ENCODE measurements around the gene NECAB2.

NECAB2 gene

DNA sequence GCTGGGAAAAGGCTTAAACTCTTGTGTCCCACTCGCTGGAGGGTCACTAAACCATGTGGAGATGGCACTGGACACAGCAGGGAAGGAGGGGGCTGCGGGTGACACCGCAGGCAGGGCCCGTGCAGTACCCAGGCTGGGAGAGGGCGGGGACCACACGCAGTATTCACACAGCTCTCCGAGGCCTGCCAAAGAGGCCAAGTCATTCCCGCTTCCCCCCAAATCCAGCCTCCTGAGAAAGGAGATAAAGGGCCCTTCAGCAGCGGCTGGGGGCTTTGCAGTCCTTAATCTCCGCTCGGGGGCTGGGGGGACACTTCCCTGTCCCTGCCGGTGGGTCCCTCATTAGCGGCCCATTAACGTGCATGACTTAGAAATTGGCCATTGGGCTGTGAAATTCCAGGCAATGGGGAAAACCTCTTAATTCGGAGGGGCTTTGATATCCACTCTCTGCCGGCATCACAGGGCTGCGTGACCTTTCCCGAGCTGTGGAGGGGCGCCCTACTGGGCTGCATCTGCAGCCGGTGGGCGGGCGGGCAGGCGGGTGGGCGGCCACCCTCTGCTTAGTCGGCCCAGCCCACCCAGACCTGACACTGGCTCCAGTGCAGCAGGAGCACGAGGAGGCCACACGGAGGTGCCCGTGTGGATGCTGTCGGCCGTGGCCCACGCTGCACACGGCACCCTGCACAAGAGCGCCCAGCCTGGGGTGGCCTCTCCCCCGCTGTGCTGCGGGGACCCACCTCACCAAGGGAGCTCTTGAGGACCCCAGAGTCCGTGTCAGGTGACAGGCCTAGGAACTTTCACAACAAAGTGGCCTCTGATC, 77.2 kb downstream of the NECAB2 start:
- DNase-seq (ENCODE audit: low read depth in 2 of 2): no peak

DNA sequence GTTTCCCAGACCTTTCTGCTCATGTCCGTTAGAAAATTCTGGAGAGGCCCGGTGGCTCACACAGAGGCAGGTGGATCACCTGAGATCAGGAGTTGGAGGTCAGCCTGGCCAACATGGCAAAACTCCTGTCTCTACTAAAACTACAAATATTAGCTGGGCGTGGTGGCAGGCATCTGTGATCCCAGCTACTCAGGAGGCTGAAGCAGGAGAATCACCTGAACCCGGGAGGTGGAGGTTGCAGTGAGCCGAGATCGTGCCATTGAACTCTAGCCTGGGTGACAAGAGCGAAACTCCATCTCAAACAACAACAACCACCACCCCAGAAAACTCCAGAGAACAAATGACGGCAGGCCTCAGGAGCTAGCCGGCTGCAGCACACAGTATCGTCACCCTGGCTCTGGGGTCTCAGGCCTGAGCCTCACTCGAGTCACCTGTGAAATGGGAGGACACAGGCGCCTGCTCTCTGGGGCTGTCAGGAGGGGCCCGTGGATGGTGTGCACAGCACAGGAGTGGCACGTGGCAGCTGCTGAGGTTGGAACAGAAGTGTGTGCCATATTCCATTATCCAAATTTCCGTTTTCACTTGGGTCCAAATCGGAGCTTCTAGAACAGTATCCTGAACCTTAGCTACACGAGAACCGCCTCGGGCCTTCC, 77.9 kb downstream of the NECAB2 start:
- no peak for DNase-seq (ENCODE audit: low read depth in 2 of 2)

GRCh38 chr16:84047206-84047605, 79.2 kb downstream of the NECAB2 start:
- DNase-seq (ENCODE audit: low read depth in 2 of 2): no peak

GRCh38 chr16:84047626-84048025, 79.6 kb downstream of the NECAB2 start:
- DNase-seq (ENCODE audit: low read depth in 2 of 2): no peak

DNA sequence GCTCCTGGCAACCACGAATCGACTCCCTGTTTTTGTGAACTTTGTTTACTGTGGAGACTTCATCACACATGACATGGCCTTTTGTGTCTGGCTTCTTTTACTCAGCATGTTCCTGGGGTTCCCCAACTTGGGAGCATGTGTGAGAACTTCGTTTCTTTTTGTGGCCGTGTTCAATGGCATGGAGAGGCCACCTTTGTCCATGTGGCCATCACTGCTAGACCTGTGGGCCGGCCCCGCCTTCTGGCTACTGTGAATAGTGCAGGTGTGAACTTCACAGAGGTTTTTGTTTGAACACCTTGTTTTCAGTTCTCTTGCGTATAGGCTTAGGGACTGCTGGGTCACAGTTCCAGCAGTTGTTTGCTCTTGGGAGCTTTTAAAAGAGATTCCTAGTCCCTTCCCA, 80.2 kb downstream of the NECAB2 start:
- DNase-seq (ENCODE audit: low read depth in 2 of 2): no peak

- no peak for DNase-seq (ENCODE audit: low read depth in 2 of 2)
Measured at GRCh38 chr16:84048871-84049270, 80.8 kb downstream of the NECAB2 start.

- no peak for DNase-seq (ENCODE audit: low read depth in 2 of 2)
Measured at GRCh38 chr16:84049403-84050060, 81.5 kb downstream of the NECAB2 start.

DNA sequence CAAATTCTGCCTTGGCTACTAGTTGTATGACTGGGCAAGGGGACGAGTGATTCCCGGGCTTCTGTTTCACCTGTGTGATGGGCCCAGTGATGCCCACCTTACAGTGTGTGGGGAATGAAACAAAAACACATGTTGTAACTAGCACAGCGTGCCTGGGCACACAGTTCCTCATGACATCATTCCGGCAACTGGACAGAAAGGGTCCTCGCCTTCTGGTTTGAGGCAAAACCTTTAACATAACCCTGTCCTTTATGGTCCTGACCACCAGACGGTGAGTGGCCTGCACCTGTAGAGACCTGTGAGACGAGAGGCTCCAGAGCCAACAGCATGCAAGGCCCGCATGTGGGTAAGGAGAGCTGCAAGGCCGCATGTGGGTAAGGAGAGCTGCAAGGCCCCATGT, 82.3 kb downstream of the NECAB2 start:
- DNase-seq (ENCODE audit: low read depth in 2 of 2): no peak

DNA sequence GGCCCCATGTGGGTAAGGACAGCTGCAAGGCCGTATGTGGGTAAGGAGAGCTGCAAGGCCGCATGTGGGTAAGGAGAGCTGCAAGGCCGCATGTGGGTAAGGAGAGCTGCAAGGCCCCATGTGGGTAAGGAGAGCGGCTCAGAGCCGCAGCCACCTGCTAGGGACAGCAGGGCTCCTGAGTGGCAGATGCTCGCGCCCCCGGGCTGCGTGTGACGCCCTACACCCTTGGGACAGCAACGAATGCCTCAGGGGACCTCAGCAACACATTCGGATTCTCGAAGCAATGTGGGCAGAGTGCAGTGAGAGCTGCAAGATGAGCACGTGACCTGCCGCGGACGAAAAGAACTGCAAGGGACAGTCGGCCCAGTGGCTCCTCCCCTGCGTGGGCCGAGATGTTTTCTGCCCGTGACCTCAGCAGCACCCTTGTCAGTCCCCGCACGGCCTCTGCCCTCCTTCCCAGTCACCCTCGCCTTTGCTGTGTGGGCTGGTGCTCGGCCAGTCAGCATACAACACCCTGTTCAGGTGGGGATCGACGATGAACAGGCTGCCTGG, 84.1 kb downstream of the NECAB2 start:
- no peak for DNase-seq (ENCODE audit: low read depth in 2 of 2)

Data from stimulated activated CD8-positive, alpha-beta memory T cell treated with anti-CD3 and anti-CD28 coated beads, Interleukin-2, amount 100 ng/mL, for 1 hour (primary cell).